Neural progenitor cell (in vitro differentiated cells): ENCODE measurements around the gene BARX1. TPM values are rescaled to one million over a fixed set of nuclear protein-coding genes. Genes with fewer than 3 reads are reported as not detected.

Experiments
- DNase-seq: peaks from one replicate; pipeline ENCODE4 v3.0.0-alpha.2; 2016; ENCODE audit warnings: low spot score
- H2AFZ ChIP-seq: fragments of 200-600 bp; sonication (generic); replicated peaks from 2 replicates; pipeline ENCODE4 v1.6.1; 2016; ENCODE audit warnings: antibody characterized with exemption
- H3F3A ChIP-seq: fragments of 200-600 bp; sonication (generic); 2 replicates; pipeline ENCODE4 v1.6.1; 2016; ENCODE audit warnings: antibody characterized with exemption, low read depth
- H3K27ac ChIP-seq: fragments of 200-600 bp; sonication (generic); 2 replicates; pipeline ENCODE4 v1.5.1; 2016; ENCODE audit warnings: mild to moderate bottlenecking
- H3K27me3 ChIP-seq: fragments of 200-600 bp; sonication (generic); 2 replicates; pipeline ENCODE4 v1.6.1; 2016; ENCODE audit warnings: mild to moderate bottlenecking, moderate library complexity
- H3K36me3 ChIP-seq: fragments of 200-600 bp; sonication (generic); 2 replicates; pipeline ENCODE4 v1.5.1; 2016
- H3K4me1 ChIP-seq: fragments of 200-600 bp; sonication (generic); 2 replicates; pipeline ENCODE4 v1.6.1; 2016; ENCODE audit warnings: mixed run types
- H3K4me2 ChIP-seq: fragments of 200-600 bp; sonication (generic); 2 replicates; pipeline ENCODE4 v1.6.1; 2016
- H3K4me3 ChIP-seq: fragments of 200-600 bp; sonication (generic); 2 replicates; pipeline ENCODE4 v1.5.1; 2016
- H3K79me2 ChIP-seq: fragments of 200-600 bp; sonication (generic); 2 replicates; pipeline ENCODE4 v1.6.1; 2016; ENCODE audit warnings: low read depth
- H3K9ac ChIP-seq: fragments of 200-600 bp; sonication (generic); 2 replicates; pipeline ENCODE4 v1.6.1; 2016
- H3K9me3 ChIP-seq: fragments of 200-600 bp; sonication (generic); 2 replicates; pipeline ENCODE4 v1.5.1; 2016; ENCODE audit warnings: low read depth
- H4K20me1 ChIP-seq: fragments of 200-600 bp; sonication (generic); 2 replicates; pipeline ENCODE4 v1.6.1; 2016; ENCODE audit warnings: low read depth
- H3K27ac Mint-ChIP-seq: 3 replicates; pipeline ENCODE4 v1.8.0; 2021; ENCODE audit warnings: mixed read lengths
- H3K27me3 Mint-ChIP-seq: 2 replicates; pipeline ENCODE4 v1.8.0; 2022; ENCODE audit warnings: low read depth, mild to moderate bottlenecking, inconsistent platforms, moderate library complexity, mixed read lengths; ENCODE audit not compliant: insufficient read depth
- H3K36me3 Mint-ChIP-seq: 3 replicates; pipeline ENCODE4 v1.8.0; 2021; ENCODE audit warnings: mixed read lengths
- H3K4me1 Mint-ChIP-seq: 3 replicates; pipeline ENCODE4 v1.8.0; 2021; ENCODE audit warnings: mixed read lengths
- H3K4me3 Mint-ChIP-seq: 3 replicates; pipeline ENCODE4 v1.8.0; 2021; ENCODE audit warnings: mild to moderate bottlenecking, moderate library complexity, mixed read lengths
- H3K9me3 Mint-ChIP-seq: 3 replicates; pipeline ENCODE4 v1.8.0; 2020; ENCODE audit warnings: mixed read lengths
- CTCF ChIP-seq: fragments of 200-600 bp; sonication (generic); IDR thresholded peaks from 2 replicates; pipeline ENCODE4 v1.5.1; 2017; ENCODE audit warnings: antibody characterized with exemption, mild to moderate bottlenecking
- EZH2 ChIP-seq: fragments of 200-600 bp; sonication (generic); IDR thresholded peaks from 2 replicates; pipeline ENCODE4 v1.6.1; 2017; ENCODE audit warnings: antibody characterized with exemption, mild to moderate bottlenecking, moderate library complexity
- EZH2phosphoT487 ChIP-seq: fragments of 200-600 bp; sonication (generic); IDR thresholded peaks from 2 replicates; pipeline ENCODE4 v1.6.1; 2017; ENCODE audit warnings: antibody characterized with exemption
- total RNA-seq: library from RNA; depleted of rRNA; stranded (reverse); fragments of >200 nt; gene quantifications from 2 replicates; pipeline ENCODE4 v1.2.3, GENCODE V29; 2015; ENCODE audit warnings: low replicate concordance

BARX1 gene
- total RNA-seq, 1 donor from 2014 or later = 0.17 TPM

DNA sequence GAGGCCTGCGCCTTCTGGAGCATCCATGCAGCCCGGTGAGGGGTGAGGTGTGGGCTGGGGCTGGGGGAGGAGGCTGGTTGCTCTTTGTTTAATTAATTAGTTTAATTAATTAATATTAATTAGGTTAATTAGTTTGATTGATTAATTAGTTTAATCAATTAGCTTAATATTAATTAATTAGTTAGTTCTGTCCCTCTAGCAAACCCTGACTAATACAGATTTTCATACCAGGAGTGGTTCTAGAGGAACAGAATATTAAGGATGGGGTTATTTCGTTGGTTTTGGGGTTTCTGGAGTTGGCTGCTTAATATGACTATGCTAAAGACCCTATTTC lies 14.1 kb upstream of the BARX1 start:
- Histone ChIP-seq H3K4me2 (no peak overlapping the region), H3K4me1 (no peaks in the 10 kb centered on the region), H2AFZ (no peak overlapping the region), H3K27me3 (peaks cover under 1% of the 10 kb centered on the region), H3K79me2 (no peaks in the 10 kb centered on the region), H3K36me3 (no peaks in the 10 kb centered on the region), H3K27ac (no peak overlapping the region), H3K9ac (no peak overlapping the region), H3F3A (no peaks in the 10 kb centered on the region), H3K9me3 (peaks cover 3% of the 10 kb centered on the region), H3K4me3 (no peak overlapping the region), H4K20me1 (no peaks in the 10 kb centered on the region)
- H3K9me3 Mint-ChIP-seq = peaks cover 19% of the 10 kb centered on the region
- no peak overlapping the region for H3K4me3 Mint-ChIP-seq
- H3K4me1 Mint-ChIP-seq = no peaks in the 10 kb centered on the region
- peaks cover 2% of the 10 kb centered on the region for H3K27me3 Mint-ChIP-seq
- no peak overlapping the region for H3K27ac Mint-ChIP-seq
- no peak for DNase-seq
- TF ChIP-seq EZH2phosphoT487 (no peak), CTCF (no peak), EZH2 (no peak)
- no peaks in the 10 kb centered on the region for H3K36me3 Mint-ChIP-seq

DNA sequence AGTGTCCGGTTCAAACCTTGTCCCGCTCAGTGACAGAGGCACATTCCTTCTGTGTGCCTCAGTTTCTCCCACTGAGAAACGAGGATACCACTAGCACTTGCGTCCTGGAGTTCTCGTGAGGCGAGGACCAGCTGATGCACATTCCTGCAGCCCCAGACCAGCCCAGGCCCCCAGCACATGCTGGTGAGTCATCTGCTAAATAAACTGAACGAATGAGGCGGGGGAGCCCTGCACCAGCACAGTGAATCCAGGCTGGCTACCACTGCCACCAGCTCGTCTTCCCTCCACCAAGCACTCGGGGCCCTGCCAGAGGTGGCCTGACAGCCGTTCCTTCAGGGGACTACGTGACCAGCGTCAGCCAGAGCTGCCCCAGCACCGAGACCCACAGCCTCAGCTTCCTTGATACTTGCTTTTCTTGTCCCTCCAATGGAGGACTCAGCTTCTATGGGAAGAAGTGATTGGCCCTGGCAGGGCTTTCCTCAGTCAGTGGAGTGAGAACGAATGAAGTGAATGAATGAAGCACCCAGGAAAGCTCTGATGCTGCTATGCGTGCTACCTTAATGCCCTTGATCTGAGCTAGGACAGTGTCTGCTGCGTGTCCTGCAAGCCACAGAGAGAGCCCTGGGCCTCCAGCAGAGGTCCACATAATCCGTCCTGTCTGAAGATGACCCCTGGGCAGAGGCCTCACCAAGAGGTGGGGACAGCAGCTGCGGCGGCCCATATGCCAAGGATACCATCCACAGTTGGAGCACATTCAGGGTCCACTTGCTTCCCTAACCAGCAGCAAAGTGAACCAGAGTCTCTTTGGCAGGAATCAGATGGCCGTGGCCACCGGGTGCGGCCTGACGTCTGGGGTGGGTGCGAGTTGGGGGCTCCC lies 13.5 kb upstream of the BARX1 start:
- Mint-ChIP-seq H3K27ac (no peak overlapping the region), H3K4me3 (no peak overlapping the region), H3K27me3 (peaks cover 2% of the 10 kb centered on the region), H3K4me1 (no peaks in the 10 kb centered on the region), H3K9me3 (peaks cover 19% of the 10 kb centered on the region), H3K36me3 (no peaks in the 10 kb centered on the region)
- no peak for TF ChIP-seq EZH2phosphoT487
- no peak for TF ChIP-seq CTCF
- no peak for TF ChIP-seq EZH2
- Histone ChIP-seq H3K27ac (no peak overlapping the region), H3F3A (no peaks in the 10 kb centered on the region), H3K9ac (no peak overlapping the region), H3K4me1 (no peaks in the 10 kb centered on the region), H3K27me3 (peaks cover 6% of the 10 kb centered on the region), H3K36me3 (no peaks in the 10 kb centered on the region), H3K4me3 (no peak overlapping the region), H3K79me2 (no peaks in the 10 kb centered on the region), H2AFZ (no peak overlapping the region), H4K20me1 (no peaks in the 10 kb centered on the region), H3K9me3 (peaks cover 3% of the 10 kb centered on the region), H3K4me2 (no peak overlapping the region)
- no peak for DNase-seq

GRCh38 chr9:93967020-93967803 lies 12.1 kb upstream of the BARX1 start:
- no peak for DNase-seq
- no peak overlapping the region for H3K27ac Mint-ChIP-seq
- H3K36me3 Mint-ChIP-seq = no peaks in the 10 kb centered on the region
- H3K4me1 Mint-ChIP-seq = no peaks in the 10 kb centered on the region
- Histone ChIP-seq H3K9ac (no peak overlapping the region), H3F3A (no peaks in the 10 kb centered on the region), H3K36me3 (no peaks in the 10 kb centered on the region), H3K4me2 (no peak overlapping the region), H3K79me2 (no peaks in the 10 kb centered on the region), H3K4me3 (no peak overlapping the region), H4K20me1 (no peaks in the 10 kb centered on the region), H3K27ac (no peak overlapping the region), H3K9me3 (no peaks in the 10 kb centered on the region), H3K4me1 (no peaks in the 10 kb centered on the region), H3K27me3 (peaks cover 19% of the 10 kb centered on the region), H2AFZ (no peak overlapping the region)
- no peak overlapping the region for H3K4me3 Mint-ChIP-seq
- no peak for TF ChIP-seq CTCF
- no peak for TF ChIP-seq EZH2
- no peak for TF ChIP-seq EZH2phosphoT487
- peaks cover 8% of the 10 kb centered on the region for H3K27me3 Mint-ChIP-seq
- peaks cover 6% of the 10 kb centered on the region for H3K9me3 Mint-ChIP-seq
